Memory B cell (primary cell): Measurements from ENCODE around the gene VPREB3.

Experiments used
- ATAC-seq: fragments of 150-1000 bp; cut with Tn5 transposase; 2 replicates; pipeline ENCODE4 v1.10.0; 2021; ENCODE audit warnings: low read depth, mild to moderate bottlenecking, moderate library complexity
- DNase-seq, 2 donors: peaks; one replicate each; pipeline ENCODE4 v3.0.0; 2022; ENCODE audit warnings: low spot score in 2 of 2
- H3K27ac Mint-ChIP-seq: one replicate; pipeline ENCODE4 v1.8.0; 2022; ENCODE audit warnings: mild to moderate bottlenecking, moderate library complexity, mixed read lengths
- H3K27me3 Mint-ChIP-seq: one replicate; pipeline ENCODE4 v1.8.0; 2022; ENCODE audit warnings: mixed read lengths
- H3K36me3 Mint-ChIP-seq: one replicate; pipeline ENCODE4 v1.8.0; 2022; ENCODE audit warnings: mild to moderate bottlenecking, mixed read lengths
- H3K4me1 Mint-ChIP-seq: one replicate; pipeline ENCODE4 v1.8.0; 2022; ENCODE audit warnings: mixed read lengths
- H3K4me3 Mint-ChIP-seq: one replicate; pipeline ENCODE4 v1.8.0; 2022; ENCODE audit warnings: mild to moderate bottlenecking, moderate library complexity, mixed read lengths
- H3K9me3 Mint-ChIP-seq: one replicate; pipeline ENCODE4 v1.8.0; 2022; ENCODE audit warnings: mixed read lengths

VPREB3 gene

DNA sequence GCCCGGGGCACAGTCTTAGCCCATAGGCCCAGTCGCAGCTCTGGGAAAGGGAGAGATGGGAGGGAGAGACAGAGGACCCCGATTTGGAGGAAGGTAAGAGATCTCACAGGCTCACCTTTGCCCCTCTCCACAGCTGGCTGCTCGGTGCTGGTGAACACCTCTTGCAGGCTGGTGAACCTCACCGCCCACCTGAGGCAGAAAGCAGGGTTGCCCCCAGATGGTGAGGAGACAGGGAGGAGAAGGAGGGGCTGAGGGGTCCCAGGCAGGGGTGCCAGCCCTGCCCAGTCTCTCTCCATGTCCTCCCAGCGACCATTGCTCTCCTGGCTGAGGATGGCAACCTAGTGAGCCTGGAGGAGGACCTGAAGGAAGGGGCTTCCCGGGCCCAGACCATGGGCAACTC is 9.7 kb upstream of the VPREB3 start:
- Mint-ChIP-seq H3K27ac (peak overlapping the region; percentile 41), H3K4me3 (peak overlapping the region; percentile 61), H3K4me1 (peaks cover 41% of the 10 kb centered on the region), H3K9me3 (no peaks in the 10 kb centered on the region), H3K27me3 (no peaks in the 10 kb centered on the region), H3K36me3 (peaks cover 6% of the 10 kb centered on the region)
- DNase-seq: no peak
- ATAC-seq: no peak

DNA sequence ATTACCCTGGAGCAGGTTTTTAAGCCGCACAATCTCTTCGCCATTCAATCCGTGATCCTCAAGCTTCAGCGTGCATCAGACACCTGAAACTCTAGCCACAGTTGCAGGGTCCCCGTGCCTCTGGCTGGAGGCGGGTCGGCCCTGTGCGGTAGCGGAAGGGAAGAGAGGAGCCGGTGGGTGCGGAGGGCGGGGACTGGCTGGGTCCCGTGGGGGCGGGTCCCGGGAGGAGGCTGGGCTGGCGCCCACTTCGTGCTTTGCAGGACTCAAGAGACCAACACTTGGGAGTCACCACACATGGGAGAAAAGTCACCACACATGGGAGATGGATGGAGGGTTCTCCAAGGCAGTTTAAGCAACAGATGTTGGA is 9.3 kb upstream of the VPREB3 start:
- H3K4me1 Mint-ChIP-seq: peaks cover 41% of the 10 kb centered on the region
- no peaks in the 10 kb centered on the region for H3K9me3 Mint-ChIP-seq
- H3K27me3 Mint-ChIP-seq: no peaks in the 10 kb centered on the region
- H3K27ac Mint-ChIP-seq: peak overlapping the region; percentile 41
- DNase-seq (no peak), ATAC-seq (peak; percentile 11)
- H3K36me3 Mint-ChIP-seq: peaks cover 6% of the 10 kb centered on the region
- peak overlapping the region; percentile 61 for H3K4me3 Mint-ChIP-seq

DNA sequence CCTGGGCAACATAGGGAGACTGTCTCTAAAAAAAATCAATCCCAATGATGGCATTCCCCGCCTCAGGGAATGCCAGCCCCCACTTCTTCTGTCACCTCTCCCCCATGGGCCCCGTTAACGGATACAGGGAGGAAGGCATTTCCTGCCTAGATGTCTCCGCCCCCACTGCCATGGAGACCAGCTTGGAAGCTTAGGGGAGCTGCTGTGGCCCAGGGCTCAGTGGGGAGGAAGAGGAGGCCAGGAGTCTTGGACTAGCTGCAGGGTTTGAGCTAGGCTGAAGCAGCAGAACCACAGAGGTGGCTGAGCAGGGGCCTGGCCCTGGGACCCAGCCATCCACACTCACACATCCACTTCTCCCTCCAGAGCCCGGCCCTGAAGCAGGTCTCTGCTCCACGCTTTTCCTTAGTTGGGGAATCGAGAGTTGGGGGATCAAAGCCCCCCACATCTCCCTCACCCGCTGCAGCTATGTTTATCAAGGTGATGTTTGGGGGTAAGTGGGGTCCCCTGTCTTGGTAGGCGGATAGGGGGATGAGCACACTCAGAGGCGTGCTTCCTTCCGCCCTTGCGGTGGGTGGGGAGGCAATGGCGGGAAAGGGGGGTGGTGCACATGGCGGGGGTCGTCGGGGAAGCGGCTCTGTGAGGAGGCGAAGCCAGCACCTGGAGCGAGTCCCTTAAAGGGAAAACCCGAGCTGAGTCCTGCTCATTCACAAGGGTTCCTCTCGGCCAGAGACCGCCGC is 8.8 kb upstream of the VPREB3 start, which contains the start of gene C22orf15:
C22orf15 (plus strand) TSS at position 149 of the 737 bp plus-strand sequence; CDS start at position 466, 317 bp downstream.
- ATAC-seq: no peak
- Mint-ChIP-seq H3K4me3 (peak within 1 kb of the TSS; percentile 61), H3K27ac (peak within 1 kb of the TSS; percentile 41), H3K36me3 (peaks cover 6% of the 10 kb centered on the region), H3K4me1 (peaks cover 39% of the 10 kb centered on the region), H3K27me3 (no peaks in the 10 kb centered on the region), H3K9me3 (no peaks in the 10 kb centered on the region)
- DNase-seq: no peak

DNA sequence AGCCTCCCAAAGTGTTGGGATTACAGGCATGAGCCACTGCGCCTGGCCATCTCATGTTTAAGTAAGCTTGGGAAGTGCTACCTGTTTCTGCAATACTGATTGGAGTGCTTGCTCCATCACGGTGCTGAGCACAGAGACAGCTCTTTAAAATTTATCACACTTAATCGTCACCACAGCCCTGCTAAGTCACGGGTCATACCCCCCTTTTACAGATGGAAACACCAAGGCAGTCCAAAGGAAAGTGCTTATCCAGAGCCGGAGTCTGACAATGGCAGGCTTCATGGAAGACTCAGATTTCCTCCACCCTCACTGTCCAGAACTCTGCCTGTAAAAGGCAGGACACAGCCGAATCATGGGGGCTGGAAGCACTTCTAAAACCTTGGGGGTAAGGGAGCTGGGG is 5.8 kb upstream of the VPREB3 start:
- Mint-ChIP-seq H3K4me1 (peaks cover 42% of the 10 kb centered on the region), H3K36me3 (peaks cover 6% of the 10 kb centered on the region), H3K27me3 (no peaks in the 10 kb centered on the region), H3K27ac (peak overlapping the region; percentile 64), H3K9me3 (no peaks in the 10 kb centered on the region), H3K4me3 (no peak overlapping the region)
- DNase-seq (no peak), ATAC-seq (no peak)

DNA sequence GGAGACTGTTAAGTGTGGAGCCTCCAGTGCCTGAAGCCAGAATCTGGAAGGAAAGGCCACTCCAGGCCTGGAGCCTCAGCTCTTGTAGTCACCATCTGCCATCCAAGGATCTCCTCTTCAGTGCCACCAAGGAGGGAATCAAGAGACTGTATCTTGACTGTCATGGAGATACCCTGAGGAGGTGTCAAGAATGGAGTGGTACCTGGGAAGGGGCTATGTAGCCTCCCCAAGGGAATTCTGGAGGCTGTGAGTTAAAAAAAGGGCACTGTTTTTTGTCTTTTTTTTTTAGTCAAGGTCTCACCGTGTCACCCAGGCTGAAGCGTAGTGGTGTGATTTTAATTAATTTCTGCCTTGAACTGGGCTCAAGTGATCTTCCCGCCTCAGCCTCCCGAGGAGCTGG is 5.3 kb upstream of the VPREB3 start:
- Mint-ChIP-seq H3K4me1 (peaks cover 41% of the 10 kb centered on the region), H3K9me3 (no peaks in the 10 kb centered on the region), H3K27ac (no peak overlapping the region), H3K4me3 (no peak overlapping the region), H3K36me3 (peaks cover 6% of the 10 kb centered on the region), H3K27me3 (no peaks in the 10 kb centered on the region)
- DNase-seq: no peak
- no peak for ATAC-seq

DNA sequence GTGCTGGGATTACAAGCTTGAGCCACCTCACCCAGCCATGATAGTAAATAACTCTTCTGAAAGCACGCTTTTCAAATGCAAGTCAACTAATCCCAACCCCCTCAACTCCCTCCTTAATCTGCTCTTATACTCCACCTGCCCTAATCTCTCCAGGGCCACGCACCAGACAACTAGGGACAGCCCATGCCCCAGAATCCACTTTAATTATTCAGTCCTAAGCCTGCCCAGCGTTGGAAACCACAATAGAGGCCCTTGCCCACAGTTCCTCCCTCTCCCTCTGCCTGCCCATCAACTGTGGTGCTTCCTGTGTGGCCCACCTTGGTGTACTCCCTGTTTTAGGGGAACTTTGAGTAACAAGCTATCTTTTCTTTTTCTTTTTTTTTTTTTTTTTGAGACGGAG is 2.7 kb upstream of the VPREB3 start:
- Mint-ChIP-seq H3K27ac (no peak overlapping the region), H3K9me3 (no peaks in the 10 kb centered on the region), H3K36me3 (peaks cover 9% of the 10 kb centered on the region), H3K4me1 (peaks cover 38% of the 10 kb centered on the region), H3K4me3 (no peak overlapping the region), H3K27me3 (no peaks in the 10 kb centered on the region)
- DNase-seq (no peak), ATAC-seq (no peak)

DNA sequence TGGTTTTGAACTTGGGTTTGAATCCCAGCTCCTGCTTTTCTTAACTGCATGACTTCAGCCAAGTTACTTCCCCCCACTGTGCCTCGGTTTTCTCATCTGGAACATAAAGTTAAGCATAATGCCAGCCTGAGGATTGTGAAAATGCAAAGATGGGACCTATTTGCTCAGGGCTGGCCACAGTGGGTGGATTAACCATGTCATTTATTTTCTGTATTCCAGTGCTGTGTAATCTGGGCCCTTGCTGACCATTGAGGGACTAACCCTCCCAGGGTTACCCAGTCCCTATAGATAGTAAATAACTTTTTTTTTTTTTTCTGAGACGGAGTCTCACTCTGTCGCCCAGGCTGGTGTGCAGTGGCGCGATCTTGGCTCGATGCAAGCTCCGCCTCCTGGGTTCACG is 1.5 kb upstream of the VPREB3 start:
- Mint-ChIP-seq H3K4me1 (peaks cover 36% of the 10 kb centered on the region), H3K27ac (peak overlapping the region; percentile 65), H3K9me3 (no peaks in the 10 kb centered on the region), H3K4me3 (no peak overlapping the region), H3K27me3 (no peaks in the 10 kb centered on the region), H3K36me3 (peaks cover 6% of the 10 kb centered on the region)
- DNase-seq (no peak), ATAC-seq (no peak)

DNA sequence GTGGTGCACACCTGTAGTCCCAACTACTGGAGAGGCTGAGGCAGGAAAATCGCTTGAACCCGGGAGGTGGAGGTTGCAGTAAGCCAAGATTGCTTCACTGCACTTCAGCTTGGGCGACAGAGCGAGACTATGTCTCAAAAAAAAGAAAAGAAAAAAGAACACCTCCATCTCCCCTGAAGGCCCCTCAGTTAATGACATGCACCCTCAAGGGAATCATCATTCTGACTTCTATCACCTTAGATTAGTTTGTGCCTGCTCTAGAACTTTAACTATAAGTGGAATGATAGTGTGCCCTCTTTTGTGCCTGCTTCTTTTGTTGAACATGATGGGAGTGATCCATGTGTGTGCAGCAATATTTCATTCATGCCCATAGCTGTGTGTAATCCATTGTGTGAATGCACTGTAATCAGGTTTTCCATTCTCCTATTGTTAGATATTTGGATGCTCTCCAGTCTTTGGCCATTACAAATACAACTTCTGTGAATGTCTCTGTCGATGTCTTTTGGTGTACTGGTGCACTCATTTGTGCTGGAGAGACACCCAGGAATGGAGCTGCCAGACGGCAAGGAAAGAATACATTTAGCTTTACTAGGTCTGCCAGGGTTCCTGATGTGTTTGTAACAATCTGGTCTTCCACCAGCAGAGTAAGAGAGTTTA is 883 bp upstream of the VPREB3 start:
- ATAC-seq (no peak), DNase-seq (no peak)
- H3K9me3 Mint-ChIP-seq: no peaks in the 10 kb centered on the region
- H3K27ac Mint-ChIP-seq: peak overlapping the region; percentile 65
- H3K36me3 Mint-ChIP-seq: peaks cover 2% of the 10 kb centered on the region
- no peaks in the 10 kb centered on the region for H3K27me3 Mint-ChIP-seq
- peaks cover 35% of the 10 kb centered on the region for H3K4me1 Mint-ChIP-seq
- H3K4me3 Mint-ChIP-seq: peak overlapping the region; percentile 56

DNA sequence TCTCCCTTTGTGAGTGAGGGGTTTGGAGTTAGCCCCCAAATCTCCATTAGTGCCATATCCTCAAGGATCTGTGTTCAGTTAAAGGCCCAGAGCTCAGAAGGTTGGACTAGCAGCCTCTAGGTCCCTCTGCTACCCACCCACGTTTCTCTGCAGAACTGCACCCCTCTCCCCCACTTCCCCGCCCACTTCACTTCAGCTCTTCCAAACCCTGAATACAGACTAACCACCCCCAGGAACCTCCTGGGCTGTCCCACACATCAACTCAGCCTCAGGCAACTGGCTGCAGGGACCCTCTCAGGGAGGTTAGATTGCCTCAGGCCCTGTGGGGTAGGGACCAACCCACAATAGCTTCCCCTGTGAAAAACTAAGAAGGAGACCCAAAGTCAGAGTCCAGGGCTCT is 840 bp downstream of the VPREB3 start:
- peak overlapping the region; percentile 97 for H3K27ac Mint-ChIP-seq
- H3K36me3 Mint-ChIP-seq: peaks cover 5% of the 10 kb centered on the region
- no peaks in the 10 kb centered on the region for H3K27me3 Mint-ChIP-seq
- peak overlapping the region; percentile 96 for H3K4me3 Mint-ChIP-seq
- H3K9me3 Mint-ChIP-seq: no peaks in the 10 kb centered on the region
- peaks cover 39% of the 10 kb centered on the region for H3K4me1 Mint-ChIP-seq
- peak in 1 of 2 donors; percentile 29 for DNase-seq
- ATAC-seq: no peak

DNA sequence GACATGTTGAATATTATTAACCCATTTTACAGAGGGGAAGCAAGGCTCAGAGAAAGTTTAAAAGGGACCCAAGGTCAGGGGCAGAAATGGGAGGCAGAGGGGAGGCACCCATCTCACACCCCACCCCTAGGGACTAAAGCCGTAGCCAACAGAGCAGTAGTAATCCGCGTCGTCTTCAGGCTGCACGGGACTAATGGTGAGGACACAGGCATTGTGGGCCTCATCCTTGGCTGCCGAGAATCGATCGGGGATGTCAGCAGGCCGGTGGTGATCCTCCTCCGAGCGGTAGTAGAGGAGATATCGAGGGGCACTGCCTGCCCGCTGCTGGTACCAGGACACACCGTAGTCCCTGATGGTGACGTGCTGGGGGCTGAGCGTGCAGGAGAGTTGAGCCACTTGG is 1.5 kb downstream of the VPREB3 start:
- H3K27ac Mint-ChIP-seq: peak overlapping the region; percentile 97
- H3K36me3 Mint-ChIP-seq: peaks cover 5% of the 10 kb centered on the region
- ATAC-seq (peak; percentile 54), DNase-seq (no peak)
- no peaks in the 10 kb centered on the region for H3K27me3 Mint-ChIP-seq
- peaks cover 39% of the 10 kb centered on the region for H3K4me1 Mint-ChIP-seq
- no peaks in the 10 kb centered on the region for H3K9me3 Mint-ChIP-seq
- H3K4me3 Mint-ChIP-seq: peak overlapping the region; percentile 96

DNA sequence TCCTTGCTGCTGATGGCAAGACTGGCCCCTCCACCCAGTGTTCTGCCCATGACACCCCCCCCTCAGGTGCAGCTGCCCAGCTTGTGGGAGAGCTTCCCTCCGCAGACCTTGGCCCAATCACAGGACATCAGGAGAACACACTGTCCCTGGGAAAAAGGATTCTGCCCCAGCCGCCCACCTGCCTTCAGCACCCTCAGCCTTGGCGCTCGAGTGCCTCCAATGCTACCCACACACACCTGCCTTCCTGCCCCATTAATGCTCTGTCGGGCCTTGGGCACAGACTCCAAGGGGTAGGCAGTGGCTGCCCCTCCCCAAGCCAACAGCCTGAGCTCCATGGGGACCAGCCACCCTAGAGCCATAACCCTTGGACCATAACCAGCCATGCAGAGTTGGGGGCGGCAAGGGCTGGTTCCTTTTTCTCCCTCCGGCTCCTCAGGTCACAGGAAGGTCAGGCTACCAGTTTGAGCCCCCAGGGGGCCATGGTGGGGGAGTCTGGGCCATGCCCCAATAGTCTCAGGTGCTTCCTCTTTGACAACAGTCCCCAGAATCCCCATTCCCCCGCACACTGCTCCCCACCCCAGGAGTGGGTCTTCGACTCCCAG is 2.0 kb downstream of the VPREB3 start:
- DNase-seq (peak; percentile 85 to 88), ATAC-seq (peak; percentile 73)
- Mint-ChIP-seq H3K4me1 (peaks cover 39% of the 10 kb centered on the region), H3K27me3 (no peaks in the 10 kb centered on the region), H3K4me3 (peak overlapping the region; percentile 96), H3K9me3 (no peaks in the 10 kb centered on the region), H3K36me3 (peaks cover 5% of the 10 kb centered on the region), H3K27ac (peak overlapping the region; percentile 97)

GRCh38 chr22:23751441-23751996 is 2.7 kb downstream of the VPREB3 start:
- DNase-seq (no peak), ATAC-seq (no peak)
- Mint-ChIP-seq H3K27me3 (no peaks in the 10 kb centered on the region), H3K36me3 (peaks cover 5% of the 10 kb centered on the region), H3K9me3 (no peaks in the 10 kb centered on the region), H3K4me3 (peak overlapping the region; percentile 96), H3K27ac (peak overlapping the region; percentile 97), H3K4me1 (peaks cover 36% of the 10 kb centered on the region)

DNA sequence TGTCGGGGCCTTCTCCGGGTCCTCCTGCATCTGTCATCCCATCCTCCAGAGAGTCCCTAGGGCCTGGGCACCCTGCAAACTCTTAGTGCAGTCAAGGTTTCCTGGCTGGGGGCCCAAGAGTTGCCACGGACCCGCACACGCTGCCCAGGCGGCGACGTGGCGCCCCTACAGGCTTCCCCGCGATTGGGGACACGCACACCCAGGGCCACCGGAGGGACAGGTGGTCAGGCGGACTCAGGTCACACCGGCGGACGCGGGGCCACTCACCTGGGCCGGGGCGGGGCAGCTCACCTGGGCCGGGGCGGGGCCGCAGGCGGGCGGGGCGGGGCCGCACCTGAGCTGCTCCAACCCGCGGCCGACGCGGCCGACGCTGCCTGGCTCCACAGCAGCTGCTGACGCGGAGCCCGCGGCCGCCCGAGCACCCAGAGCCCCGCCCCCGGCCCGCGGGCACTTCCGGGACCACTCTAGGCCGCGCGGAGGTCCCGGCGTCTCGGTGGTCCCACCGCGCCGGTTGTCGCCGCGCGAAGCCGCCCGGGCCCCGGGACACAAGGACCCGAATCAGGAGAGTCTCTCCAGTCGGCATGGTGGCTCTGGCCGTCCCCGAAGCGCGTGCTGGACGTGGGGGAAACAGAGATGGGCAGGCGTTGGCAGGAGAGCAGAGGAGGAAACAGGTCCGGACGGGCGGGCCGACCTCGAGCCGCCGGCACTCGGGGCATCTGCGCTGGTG is 3.3 kb downstream of the VPREB3 start, which contains the start of gene ZNF70:
ZNF70 (minus strand) TSS at position 399 of the 727 bp plus-strand sequence. CDS start 5,972 bp downstream, outside the sequence.
- Mint-ChIP-seq H3K9me3 (no peaks in the 10 kb centered on the region), H3K4me3 (peak within 1 kb of the TSS; percentile 96), H3K27ac (peak within 1 kb of the TSS; percentile 97), H3K27me3 (no peaks in the 10 kb centered on the region), H3K36me3 (peaks cover 6% of the 10 kb centered on the region), H3K4me1 (peaks cover 36% of the 10 kb centered on the region)
- DNase-seq (peak; percentile 83 to 88), ATAC-seq (peak; percentile 63)
